MM.1S (cell line): ENCODE measurements around the gene TRIM58.

Experiments used
- EZH2 ChIP-seq: fragments of 300-600 bp; sonication (generic); optimal IDR thresholded peaks from 2 replicates; pipeline ENCODE3; 2017; ENCODE audit warnings: low read depth, mild to moderate bottlenecking, antibody characterized with exemption, low read length, mixed read lengths
- TF ChIP-seq, protein P1 (sequence below): fragments of 300-600 bp; sonication (generic); IDR thresholded peaks from 2 replicates; pipeline ENCODE4 v1.5.1; 2016; ENCODE audit warnings: antibody characterized with exemption, low read length, mixed read lengths

DNA sequence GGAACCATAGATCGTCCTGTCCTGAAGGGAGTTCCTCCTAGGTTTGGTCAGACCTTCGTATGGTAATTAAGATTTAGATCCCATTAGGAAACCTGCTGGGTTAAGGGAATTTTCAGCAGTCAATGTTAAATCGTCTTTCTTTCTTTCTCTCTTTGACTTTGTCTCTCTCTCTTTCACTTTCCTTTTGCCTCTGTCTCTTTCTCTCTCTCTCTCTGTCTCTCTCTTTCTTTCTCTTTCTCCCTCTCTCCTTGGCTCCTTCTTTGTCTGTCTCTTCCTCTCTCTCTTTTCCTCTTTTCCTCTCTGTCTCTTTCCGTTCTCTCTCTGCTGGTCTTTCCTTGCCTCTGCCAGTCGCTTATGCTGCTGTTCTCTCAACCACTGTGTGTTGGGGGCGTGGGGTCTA lies 47.1 kb downstream of the TRIM58 start:
- TF ChIP-seq, protein P1, sequence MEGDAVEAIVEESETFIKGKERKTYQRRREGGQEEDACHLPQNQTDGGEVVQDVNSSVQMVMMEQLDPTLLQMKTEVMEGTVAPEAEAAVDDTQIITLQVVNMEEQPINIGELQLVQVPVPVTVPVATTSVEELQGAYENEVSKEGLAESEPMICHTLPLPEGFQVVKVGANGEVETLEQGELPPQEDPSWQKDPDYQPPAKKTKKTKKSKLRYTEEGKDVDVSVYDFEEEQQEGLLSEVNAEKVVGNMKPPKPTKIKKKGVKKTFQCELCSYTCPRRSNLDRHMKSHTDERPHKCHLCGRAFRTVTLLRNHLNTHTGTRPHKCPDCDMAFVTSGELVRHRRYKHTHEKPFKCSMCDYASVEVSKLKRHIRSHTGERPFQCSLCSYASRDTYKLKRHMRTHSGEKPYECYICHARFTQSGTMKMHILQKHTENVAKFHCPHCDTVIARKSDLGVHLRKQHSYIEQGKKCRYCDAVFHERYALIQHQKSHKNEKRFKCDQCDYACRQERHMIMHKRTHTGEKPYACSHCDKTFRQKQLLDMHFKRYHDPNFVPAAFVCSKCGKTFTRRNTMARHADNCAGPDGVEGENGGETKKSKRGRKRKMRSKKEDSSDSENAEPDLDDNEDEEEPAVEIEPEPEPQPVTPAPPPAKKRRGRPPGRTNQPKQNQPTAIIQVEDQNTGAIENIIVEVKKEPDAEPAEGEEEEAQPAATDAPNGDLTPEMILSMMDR: no peak
- TF ChIP-seq EZH2: no peak
